Hematopoietic multipotent progenitor cell treated with erythropoietin and hydrocortisone succinate and interleukin-3 and kit ligand, for 17 days (in vitro differentiated cells): ENCODE data around the gene B3GALT6.
A peak's percentile ranks its signal among the peaks of the same experiment; 100 is the strongest.
"Not testable (repeated sequence)": the region's sequence is repeated elsewhere in the genome, so short reads cannot be mapped to it uniquely, and the experiment has no call there.

ENCODE experiments used
- DNase-seq: peaks from one replicate; pipeline ENCODE4 v3.0.0-alpha.2; 2015; ENCODE audit warnings: low spot score

Gene B3GALT6

GRCh38 chr1:1244192-1244811, 12.3 kb downstream of the B3GALT6 start:
- DNase-seq: no peak

- DNase-seq: no peak
Observed at GRCh38 chr1:1245178-1245816, 13.3 kb downstream of the B3GALT6 start.

DNA sequence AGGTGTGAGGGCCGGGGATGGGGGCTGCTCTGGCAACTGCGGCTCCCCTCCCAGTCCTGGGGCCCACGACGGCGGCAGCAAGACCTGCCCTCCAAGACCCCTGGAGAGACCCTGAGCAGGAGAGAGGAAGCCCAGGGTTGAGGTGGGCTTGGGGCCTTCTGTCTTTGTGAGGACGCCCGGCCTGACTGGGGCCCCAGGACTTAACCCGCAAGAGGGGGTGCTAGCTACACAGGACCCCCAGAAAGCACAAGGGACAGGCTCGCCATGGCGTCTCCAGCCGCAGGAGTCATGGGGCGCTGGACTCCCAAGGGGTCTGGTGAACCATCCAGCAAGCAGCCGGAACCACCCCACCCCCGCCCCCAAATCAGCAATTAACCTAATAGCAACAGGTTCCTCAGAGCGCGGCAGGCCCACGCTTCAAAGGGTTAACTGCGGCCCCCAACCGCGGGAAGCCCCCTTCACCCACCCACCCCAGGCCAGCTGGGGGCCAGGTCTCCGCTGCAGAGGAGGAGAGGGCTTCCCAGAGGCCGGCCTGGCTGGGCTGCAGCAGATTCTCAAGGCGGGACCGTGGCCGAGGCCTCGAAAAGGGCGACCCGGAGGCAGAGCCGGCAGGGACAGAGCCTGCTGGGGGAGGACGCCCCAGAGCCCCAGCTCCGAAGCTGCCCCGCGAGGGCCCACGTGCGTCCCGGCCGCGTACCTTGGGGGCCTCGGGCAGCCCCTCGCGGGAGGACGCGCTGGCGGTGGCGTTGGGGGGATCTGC, 14.0 kb downstream of the B3GALT6 start:
- no peak for DNase-seq

DNA sequence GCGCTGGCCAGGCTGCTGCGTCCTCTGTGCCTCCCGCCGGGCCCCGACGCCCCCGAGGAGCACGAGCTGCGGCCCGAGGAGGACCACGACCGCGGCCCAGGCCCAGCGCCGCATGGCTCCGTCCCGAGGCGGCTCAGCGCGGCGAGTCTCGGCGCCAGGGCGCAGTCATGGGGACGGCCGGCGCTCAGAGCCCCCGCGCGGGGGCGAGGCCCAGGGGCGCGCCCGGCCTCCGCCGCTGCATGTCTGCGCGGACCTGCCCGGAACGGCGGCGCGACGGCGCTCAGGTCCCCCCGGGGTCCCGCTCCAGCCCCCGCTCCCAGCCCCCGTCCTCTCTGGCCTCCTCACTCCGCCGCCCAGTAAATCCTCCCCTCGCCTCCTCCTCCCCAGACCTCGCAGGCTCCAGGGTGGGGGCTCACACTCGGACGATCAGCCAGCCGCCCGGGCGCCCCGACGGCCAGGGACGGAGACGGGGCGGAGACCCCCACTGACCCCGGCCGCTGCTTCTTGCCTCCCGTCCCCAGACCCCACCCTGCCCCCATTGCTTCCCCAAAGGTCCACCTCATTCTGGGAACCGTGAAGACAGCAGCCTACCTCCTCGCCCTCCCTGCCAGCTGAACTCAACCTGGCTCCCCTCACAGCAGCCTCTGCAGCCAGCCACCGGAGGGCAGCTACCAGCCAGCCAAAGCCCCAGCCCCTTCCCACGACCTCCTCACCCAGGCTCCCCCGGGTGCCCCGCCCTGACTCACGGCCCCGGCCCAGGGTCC, 14.7 kb downstream of the B3GALT6 start, which contains the start of gene C1QTNF12:
TSS of gene C1QTNF12 (minus strand) at position 146 of the 764 bp plus-strand sequence. CDS start at position 114, 32 bp downstream.
- DNase-seq: no peak

DNA sequence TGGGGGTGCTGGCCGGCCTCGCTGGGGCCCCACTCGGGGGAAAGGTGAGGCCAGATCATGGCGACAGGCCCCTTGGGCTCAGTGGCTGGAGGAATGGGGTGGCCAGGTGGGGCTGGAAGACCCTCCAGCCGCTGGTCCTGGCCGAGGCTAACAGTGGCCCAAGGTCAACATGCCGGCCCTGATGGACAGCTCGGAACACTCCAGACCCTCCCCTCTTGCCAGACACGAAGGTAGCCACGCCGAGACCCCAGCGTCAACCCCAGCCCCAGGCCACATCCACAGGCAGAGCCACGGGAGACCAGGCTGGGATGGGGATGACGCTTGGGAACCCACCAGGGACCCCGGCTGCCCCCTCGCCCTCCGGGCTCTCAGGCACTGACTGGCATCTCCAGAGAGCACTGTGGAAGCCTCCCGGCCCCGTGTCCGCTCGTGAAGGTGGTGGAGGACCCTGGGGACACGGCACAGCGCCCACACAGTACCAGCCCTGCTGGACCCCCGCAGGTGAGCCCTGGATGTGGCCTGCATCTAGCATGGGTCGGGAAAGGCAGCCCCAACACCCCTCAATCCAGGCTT, 15.4 kb downstream of the B3GALT6 start:
- DNase-seq: no peak

DNA sequence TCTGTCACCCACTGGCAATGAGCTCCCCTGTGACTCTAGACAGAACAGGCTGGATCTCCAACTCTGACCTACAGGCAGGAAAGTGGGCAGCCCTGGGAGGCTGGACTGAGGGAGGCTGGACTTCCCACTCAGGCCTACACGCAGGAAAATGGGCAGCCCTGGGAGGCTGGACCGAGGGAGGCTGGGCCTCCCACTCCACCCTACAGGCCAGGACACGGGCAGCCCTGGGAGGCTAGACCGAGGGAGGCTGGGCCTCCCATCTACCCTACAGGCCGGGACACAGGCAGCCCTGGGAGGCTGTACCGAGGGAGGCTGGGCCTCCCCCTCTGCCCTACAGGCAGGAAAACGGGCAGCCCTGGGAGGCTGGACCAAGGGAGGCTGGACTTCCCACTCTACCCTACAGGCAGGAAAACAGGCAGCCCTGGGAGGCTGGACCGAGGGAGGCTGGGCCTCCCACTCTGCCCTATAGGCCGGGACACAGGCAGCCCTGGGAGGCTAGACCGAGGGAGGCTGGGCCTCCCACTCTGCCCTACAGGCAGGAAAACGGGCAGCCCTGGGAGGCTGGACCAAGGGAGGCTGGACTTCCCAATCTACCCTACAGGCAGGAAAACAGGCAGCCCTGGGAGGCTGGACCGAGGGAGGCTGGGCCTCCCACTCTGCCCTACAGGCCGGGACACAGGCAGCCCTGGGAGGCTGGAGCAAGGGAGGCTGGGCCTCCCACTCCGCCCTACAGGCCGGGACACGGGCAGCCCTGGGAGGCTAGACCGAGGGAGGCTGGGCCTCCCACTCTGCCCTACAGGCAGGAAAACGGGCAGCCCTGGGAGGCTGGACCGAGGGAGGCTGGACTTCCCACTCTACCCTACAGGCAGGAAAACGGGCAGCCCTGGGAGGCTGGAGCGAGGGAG, 16.2 kb downstream of the B3GALT6 start:
- not testable (repeated sequence) for DNase-seq

- DNase-seq: no peak
Observed at GRCh38 chr1:1250786-1251284, 18.8 kb downstream of the B3GALT6 start.

- DNase-seq: no peak
Observed at GRCh38 chr1:1253314-1253713, 21.3 kb downstream of the B3GALT6 start.

DNA sequence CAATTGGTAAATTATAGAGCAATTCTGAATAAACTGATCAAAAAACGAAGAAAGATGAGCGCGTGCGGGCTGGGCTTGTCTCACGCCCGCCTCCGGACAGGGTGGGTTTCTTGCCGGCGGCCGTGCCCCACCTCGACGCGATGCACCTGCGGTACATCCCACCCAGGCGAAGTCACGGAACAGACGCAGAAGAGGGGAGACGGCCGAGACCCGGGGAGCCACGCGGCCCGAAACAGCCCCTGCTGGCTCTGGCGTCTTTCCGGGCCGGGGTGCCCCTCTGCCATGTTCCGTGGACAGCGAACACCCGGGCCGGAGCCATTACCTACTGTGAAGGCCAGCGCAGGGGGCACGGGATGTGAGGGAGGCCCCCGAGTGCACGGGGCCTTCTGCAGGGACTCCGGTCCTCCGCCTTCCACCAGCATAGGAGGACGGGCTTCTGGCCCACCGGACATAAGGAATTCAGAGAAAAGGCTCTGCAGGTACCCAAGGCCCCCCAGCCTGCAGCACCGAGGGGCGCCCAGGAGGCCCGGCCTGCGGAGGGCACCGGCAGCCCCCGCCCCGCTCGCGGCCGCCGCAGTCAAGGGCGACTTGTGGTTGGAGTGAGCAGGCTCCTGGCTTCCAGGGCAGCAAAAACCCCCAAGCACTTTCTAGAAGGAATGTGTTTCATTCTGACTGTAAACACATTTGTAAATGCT, 22.1 kb downstream of the B3GALT6 start:
- DNase-seq: no peak

GRCh38 chr1:1254667-1254998, 22.6 kb downstream of the B3GALT6 start:
- DNase-seq: no peak

- no peak for DNase-seq
Observed at GRCh38 chr1:1255078-1255477, 23.0 kb downstream of the B3GALT6 start.

- DNase-seq: no peak
Observed at GRCh38 chr1:1255611-1256010, 23.6 kb downstream of the B3GALT6 start.

DNA sequence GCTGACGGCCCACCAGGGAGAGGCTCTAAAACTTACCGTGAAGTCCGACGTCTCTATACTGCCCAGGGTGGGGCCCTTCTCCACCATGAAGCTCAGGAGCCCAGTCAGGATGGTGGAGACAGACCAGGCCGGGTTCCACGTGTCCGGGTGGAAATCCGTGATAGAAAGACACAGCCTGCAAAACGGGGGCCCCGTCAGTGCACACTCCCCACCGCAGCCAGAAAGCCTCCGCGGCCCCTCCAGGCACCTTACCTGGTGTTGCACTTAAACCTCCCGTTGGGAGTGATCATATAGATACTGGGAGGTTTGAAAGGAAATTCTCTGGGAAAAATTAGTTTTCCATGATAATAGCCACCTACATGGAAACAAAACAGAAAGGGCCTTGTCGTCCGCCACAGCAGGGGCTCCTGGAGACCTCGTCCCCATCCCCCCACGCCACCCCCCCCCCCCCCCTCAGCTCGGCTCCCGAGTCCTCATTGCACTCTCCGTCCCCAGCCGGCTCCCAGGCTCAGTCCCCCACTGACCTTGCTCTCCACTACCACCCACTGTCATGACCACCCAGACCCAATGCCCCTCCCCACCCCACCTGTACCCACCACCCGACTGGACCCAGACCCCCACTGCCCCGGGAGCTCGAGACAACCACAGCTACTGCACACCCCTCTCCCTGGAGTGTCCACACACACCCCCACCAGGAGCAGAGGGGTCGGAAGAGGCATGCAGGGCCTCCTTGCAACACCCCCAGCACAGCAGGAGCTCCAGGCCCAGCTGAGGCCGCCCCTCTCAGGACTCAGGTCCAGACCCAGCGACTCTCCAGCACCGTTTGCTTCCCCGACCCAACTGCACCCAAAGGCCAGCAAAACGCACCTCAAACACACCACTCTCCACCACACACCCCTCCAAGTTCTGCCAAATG, 25.2 kb downstream of the B3GALT6 start:
- no peak for DNase-seq

GRCh38 chr1:1259119-1259488, 27.1 kb downstream of the B3GALT6 start:
- no peak for DNase-seq

- DNase-seq: no peak
Observed at GRCh38 chr1:1259540-1259939, 27.5 kb downstream of the B3GALT6 start.

DNA sequence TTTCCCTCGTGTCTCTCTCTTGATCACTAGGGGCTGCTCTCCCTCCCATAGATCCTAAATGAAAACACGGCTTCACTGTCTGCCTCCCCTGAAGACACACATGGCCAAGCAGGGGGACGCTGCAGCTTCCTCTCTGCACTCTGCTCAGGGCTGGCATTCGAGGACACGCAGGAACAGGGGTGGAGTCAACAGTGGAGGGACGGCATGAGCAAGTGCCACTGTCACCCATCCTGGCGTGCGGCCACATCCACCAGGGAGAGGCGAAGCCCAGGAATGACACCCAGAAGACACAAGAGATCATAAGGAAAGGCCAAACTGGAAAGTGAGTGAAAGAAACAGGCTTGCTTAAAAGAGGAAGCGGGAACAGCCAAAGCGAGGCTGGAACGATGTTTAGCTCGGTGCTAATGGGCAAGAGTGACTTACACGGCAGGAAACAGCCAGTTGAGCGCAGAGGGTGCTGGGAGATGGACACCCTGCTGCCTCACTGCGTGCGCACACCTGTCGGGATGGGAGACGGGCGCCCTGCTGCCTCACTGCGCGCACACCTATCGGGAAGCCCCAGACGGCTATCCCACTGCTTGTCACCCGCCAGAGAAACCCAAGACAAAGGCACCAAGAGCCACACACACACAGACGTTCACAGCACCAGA, 28.0 kb downstream of the B3GALT6 start:
- peak; percentile 21 for DNase-seq

- no peak for DNase-seq
Observed at GRCh38 chr1:1260843-1261560, 29.0 kb downstream of the B3GALT6 start.

DNA sequence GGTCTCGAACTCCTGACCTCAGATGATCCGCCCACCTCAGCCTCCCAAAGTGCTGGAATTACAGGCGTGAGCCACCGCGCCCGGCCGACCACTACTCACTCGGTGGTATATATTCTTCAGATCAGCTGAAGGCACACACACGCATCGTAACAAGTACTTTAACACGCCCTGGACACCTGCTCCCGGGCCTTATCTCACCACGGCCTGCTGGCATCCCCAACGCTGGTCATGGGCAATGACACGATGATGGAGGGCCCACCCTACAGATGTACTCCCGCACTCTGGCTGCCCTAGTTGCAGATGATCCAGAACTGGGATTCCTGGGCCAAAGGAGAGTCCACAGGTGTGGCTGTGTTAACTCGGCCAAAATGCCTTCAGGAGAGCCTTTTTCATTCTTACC, 30.0 kb downstream of the B3GALT6 start:
- DNase-seq: peak; percentile 48
